Endothelial cell of umbilical vein (primary cell): ENCODE measurements around the gene PRMT2. TPM values are rescaled to one million over a fixed set of nuclear protein-coding genes. Genes with fewer than 3 reads are reported as not detected.

Source experiments
- BruUV-seq: library from RNA; stranded (reverse); fragments of 400-500 nt; replicated peaks from 2 replicates; lab custom pipeline; 2021; lab: Mats Ljungman, UMichigan
- CTCF ChIA-PET: fragments of 300-600, 350-600 bp; sonication (Branson Sonifier 250); formaldehyde crosslinking; loops from one replicate; lab custom pipeline; 2021; ENCODE audit warnings: antibody characterized with exemption, inconsistent platforms; lab: Charles Lee
- POLR2A ChIA-PET: fragments of 300-600, 350-600 bp; sonication (Branson Sonifier 250); formaldehyde crosslinking; loops from one replicate; lab custom pipeline; 2021; ENCODE audit warnings: antibody characterized with exemption, inconsistent platforms; lab: Charles Lee
- DNase-seq: peaks from one replicate; pipeline ENCODE4 v3.0.0-alpha.2; 2011; ENCODE audit warnings: low read depth, low spot score
- FAIRE-seq: peaks from 2 replicates; lab custom pipeline; 2011; peaks lifted over from hg19 to GRCh38; lab: Jason Lieb, UNC
- H2AFZ ChIP-seq: 2 replicates; pipeline ENCODE4 v1.6.0; 2012; ENCODE audit warnings: low read depth, low read length, control low read depth, inconsistent platforms
- H3K27ac ChIP-seq: 2 replicates; pipeline ENCODE4 v1.5.1; 2011; ENCODE audit warnings: low read depth, mild to moderate bottlenecking, control low read depth, low read length, moderate library complexity; ENCODE audit not compliant: insufficient read depth
- H3K27me3 ChIP-seq, 2 experiments: 2 replicates each; pipeline versions ENCODE4 v1.6.0 to v1.6.1; 2011; ENCODE audit warnings: low read length in 2 of 2, mixed read lengths in 1 of 2; ENCODE audit not compliant: control insufficient read depth in 2 of 2, insufficient read depth in 2 of 2
- H3K36me3 ChIP-seq, 2 experiments: 2 replicates in 1 of 2; 3 replicates in 1 of 2; pipeline ENCODE4 v1.5.1; 2011; ENCODE audit warnings: low read length in 2 of 2, mild to moderate bottlenecking in 1 of 2, moderate library complexity in 1 of 2; ENCODE audit not compliant: control insufficient read depth in 2 of 2, insufficient read depth in 2 of 2; ENCODE audit errors: extremely low read depth in 1 of 2
- H3K4me1 ChIP-seq: 3 replicates; pipeline ENCODE4 v1.5.1; 2011; ENCODE audit warnings: mild to moderate bottlenecking, low read length; ENCODE audit not compliant: control insufficient read depth, insufficient read depth; ENCODE audit errors: extremely low read depth
- H3K4me2 ChIP-seq: 2 replicates; pipeline ENCODE4 v1.6.1; 2011; ENCODE audit warnings: low read length, control low read depth, mixed read lengths; ENCODE audit not compliant: insufficient read depth
- H3K4me3 ChIP-seq, 3 experiments: fragments of 200-600 bp in 1 of 3; sonication (generic), shearing (Covaris generic) in 1 of 3; replicated peaks in 1 of 3; 2 replicates each; pipeline ENCODE4 v1.5.1; 2011 to 2016; ENCODE audit warnings: control low read depth in 3 of 3, low read length in 3 of 3, mild to moderate bottlenecking in 2 of 3, inconsistent platforms in 1 of 3, low read depth in 1 of 3, moderate library complexity in 1 of 3; ENCODE audit not compliant: insufficient read depth in 1 of 3
- H3K79me2 ChIP-seq: 2 replicates; pipeline ENCODE4 v1.6.0; 2012; ENCODE audit warnings: low read length, inconsistent platforms; ENCODE audit not compliant: control insufficient read depth, insufficient read depth
- H3K9ac ChIP-seq: replicated peaks from 2 replicates; pipeline ENCODE3; 2011; ENCODE audit warnings: low read length, control low read depth; ENCODE audit not compliant: insufficient read depth; ENCODE audit errors: extremely low read depth
- H3K9me1 ChIP-seq: replicated peaks from 3 replicates; pipeline ENCODE4 v1.6.0; 2011; ENCODE audit warnings: mild to moderate bottlenecking, low read length; ENCODE audit not compliant: control insufficient read depth, insufficient read depth; ENCODE audit errors: extremely low read depth
- H3K9me3 ChIP-seq: replicated peaks from 2 replicates; pipeline ENCODE4 v1.5.1; 2012; ENCODE audit warnings: low read length, inconsistent platforms; ENCODE audit not compliant: control insufficient read depth, insufficient read depth
- H4K20me1 ChIP-seq: replicated peaks from 2 replicates; pipeline ENCODE3; 2011; ENCODE audit warnings: mild to moderate bottlenecking, low read length; ENCODE audit not compliant: control insufficient read depth, insufficient read depth; ENCODE audit errors: extremely low read depth
- CTCF ChIP-seq, 2 donors: IDR thresholded peaks; 1 replicate in 1 of 2; 2 replicates in 1 of 2; pipeline ENCODE4 v1.5.1; 2011; ENCODE audit warnings: low read length in 2 of 2, mild to moderate bottlenecking in 2 of 2, moderate library complexity in 2 of 2, control low read depth in 1 of 2, inconsistent platforms in 1 of 2, low read depth in 1 of 2; ENCODE audit not compliant: insufficient read depth in 1 of 2; ENCODE audit errors: extremely low read depth in 1 of 2
- EZH2 ChIP-seq: IDR thresholded peaks from 2 replicates; pipeline ENCODE4 v1.6.1; 2012; ENCODE audit warnings: borderline replicate concordance, low read depth, mild to moderate bottlenecking, moderate library complexity, low read length, inconsistent platforms; ENCODE audit not compliant: severe bottlenecking
- FOS ChIP-seq: IDR thresholded peaks from 2 replicates; pipeline ENCODE4 v1.6.1; 2011; ENCODE audit warnings: mild to moderate bottlenecking, low read length, moderate library complexity, borderline replicate concordance; ENCODE audit not compliant: insufficient read depth
- GATA2 ChIP-seq: IDR thresholded peaks from 2 replicates; pipeline ENCODE4 v1.7.0; 2011; ENCODE audit warnings: low read depth, mild to moderate bottlenecking, moderate library complexity, mixed read lengths, low read length; ENCODE audit not compliant: insufficient read length, insufficient read depth
- JUN ChIP-seq: IDR thresholded peaks from 2 replicates; pipeline ENCODE4 v1.6.1; 2011; ENCODE audit warnings: borderline replicate concordance, low read depth; ENCODE audit not compliant: insufficient read length, insufficient read depth
- MAX ChIP-seq: IDR thresholded peaks from 2 replicates; pipeline ENCODE4 v1.6.1; 2011; ENCODE audit not compliant: insufficient read depth, insufficient read length
- MYC ChIP-seq: IDR thresholded peaks from one replicate; pipeline ENCODE4 v1.6.1; 2011; ENCODE audit warnings: mild to moderate bottlenecking, low read depth, low read length
- POLR2A ChIP-seq: IDR thresholded peaks from 2 replicates; pipeline ENCODE4 v1.6.1; 2012; ENCODE audit warnings: low read depth, mild to moderate bottlenecking, control low read depth, low read length
- POLR2AphosphoS5 ChIP-seq: IDR thresholded peaks from 2 replicates; pipeline ENCODE4 v1.6.1; 2012; ENCODE audit warnings: low read depth, mild to moderate bottlenecking, control low read depth, low read length, moderate library complexity; ENCODE audit not compliant: insufficient read depth
- dilution Hi-C: fragments of 300-500 bp; cut with MboI; formaldehyde crosslinking; loops from one replicate; pipeline ENCODE4 v1.15.0; 2019; ENCODE audit warnings: low sequenced_read_pairs; ENCODE audit not compliant: extremely low pct_ligation_motif_present
- intact Hi-C: fragments of 100-400 bp; cut with micrococcal nuclease; formaldehyde crosslinking; loops from one replicate; pipeline ENCODE4 v1.10.0; 2022
- polyA plus RNA-seq, 4 experiments: library from polyadenylated mRNA; depleted of rRNA in 3 of 4; stranded (reverse) in 3 of 4; unstranded in 1 of 4; fragments of >200 nt; gene quantifications; 2 replicates each; pipeline versions ENCODE4 v1.2.1 to v1.2.3, GENCODE V29; 2011 to 2012; ENCODE audit warnings: missing spikeins in 1 of 4
- total RNA-seq: library from RNA; stranded (reverse); gene quantifications from 2 replicates; pipeline ENCODE4 v1.2.3, GENCODE V29; 2021

Gene PRMT2
- total and polyA plus RNA-seq, 2 donors (not counting 3 experiments of a cell fraction or from before 2014, with no cell fraction given), result 125 to 193 TPM

GRCh38 chr21:46607636-46608035 lies 27.8 kb upstream of the PRMT2 start:
- Histone ChIP-seq H3K4me3 (no peak overlapping the region), H3K79me2 (no peaks in the 10 kb centered on the region), H4K20me1 (no peaks in the 10 kb centered on the region), H2AFZ (no peak overlapping the region), H3K27ac (no peak overlapping the region), H3K27me3 (peaks cover 14 to 17% of the 10 kb centered on the region in 2 experiments), H3K9me3 (no peaks in the 10 kb centered on the region), H3K4me1 (no peaks in the 10 kb centered on the region), H3K4me2 (no peak overlapping the region), H3K9ac (no peak overlapping the region), H3K36me3 (no peaks in the 10 kb centered on the region), H3K9me1 (no peaks in the 10 kb centered on the region)
- dilution Hi-C loops, result no loop called here
- TF ChIP-seq MAX (no peak), EZH2 (no peak), JUN (no peak), POLR2AphosphoS5 (no peak)
- ChIA-PET CTCF (interaction anchor here (1.1 kb wide), 1 partner anchor 11 kb away, joined by 4 read pairs; no protein-coding TSS in a partner anchor), POLR2A (no interaction called here)
- FAIRE-seq (no peak), DNase-seq (no peak)
- no TSS peak for BruUV-seq
- intact Hi-C loops, result no loop called here

GRCh38 chr21:46608672-46609111 lies 26.8 kb upstream of the PRMT2 start:
- no peak for TF ChIP-seq EZH2
- no peak for TF ChIP-seq MYC
- no peak for TF ChIP-seq JUN
- TF ChIP-seq FOS, result no peak
- TF ChIP-seq POLR2A, result no peak
- no peak for TF ChIP-seq GATA2
- TF ChIP-seq MAX, result no peak
- TF ChIP-seq POLR2AphosphoS5, result no peak
- no peak for TF ChIP-seq CTCF (IDR thresholded peaks at IDR 0.05; ENCODE audit: extremely low read depth in 1 of 2, insufficient read depth in 1 of 2, low read depth in 1 of 2, low read length in 2 of 2)
- BruUV-seq, result no TSS peak
- Histone ChIP-seq H2AFZ (no peak overlapping the region), H3K9me1 (no peaks in the 10 kb centered on the region), H3K4me2 (no peak overlapping the region), H3K79me2 (no peaks in the 10 kb centered on the region), H3K9ac (no peak overlapping the region), H4K20me1 (no peaks in the 10 kb centered on the region), H3K4me3 (no peak overlapping the region), H3K36me3 (no peaks in the 10 kb centered on the region), H3K27me3 (peaks cover 17 to 18% of the 10 kb centered on the region in 2 experiments), H3K27ac (no peak overlapping the region), H3K9me3 (no peaks in the 10 kb centered on the region), H3K4me1 (no peaks in the 10 kb centered on the region)
- ChIA-PET CTCF (interaction anchor here (0.7 to 1.1 kb wide), 2 partner anchors 12 kb away, joined by 3 to 4 read pairs; no protein-coding TSS in a partner anchor), POLR2A (no interaction called here)
- DNase-seq (no peak), FAIRE-seq (no peak)
- dilution Hi-C loops, result no loop called here
- intact Hi-C loops, result no loop called here
